Measurements from ENCODE around the gene GPR31. TPM values are rescaled to one million over a fixed set of nuclear protein-coding genes. Genes with fewer than 3 reads are reported as not detected.

GPR31 gene
- polyA plus RNA-seq, 2 of the 4 experiments (the other 2 are of a cell fraction), result not detected

- ChIA-PET POLR2A (no interaction called here), CTCF (interaction anchor here (0.6 to 4.3 kb wide), 6 partner anchors 16 to 366 kb away, joined by 3 to 32 read pairs (median 5); partner anchors contain the start of gene CEP43)
- DNase-seq (ENCODE audit: low read depth in 1 of 2, low spot score in 1 of 2) (no peak), ATAC-seq (no peak), FAIRE-seq (no peak)
- TF ChIP-seq EP300 (IDR thresholded peaks at IDR 0.05), result no peak
- no peak for TF ChIP-seq FOXS1 (CRISPR knock-in tag; IDR thresholded peaks at IDR 0.05)
- no peak for TF ChIP-seq EHF (CRISPR knock-in tag; IDR thresholded peaks at IDR 0.05)
- TF ChIP-seq HOXA7 (CRISPR knock-in tag; IDR thresholded peaks at IDR 0.05), result no peak
- TF ChIP-seq POLR2AphosphoS2 (conservative IDR thresholded peaks at IDR 0.05; ENCODE audit: low read length), result no peak
- TF ChIP-seq POLR2A (IDR thresholded peaks at IDR 0.05; ENCODE audit: low read length), result no peak
- no peak for TF ChIP-seq JUNB (IDR thresholded peaks at IDR 0.05)
- TF ChIP-seq MAX (IDR thresholded peaks at IDR 0.05), result no peak
- TF ChIP-seq RAD21 (conservative IDR thresholded peaks at IDR 0.05 in 1 of 2, IDR thresholded peaks at IDR 0.05 in 1 of 2), result no peak
- no peak for TF ChIP-seq CTCF (IDR thresholded peaks at IDR 0.05)
- TF ChIP-seq ELK1 (IDR thresholded peaks at IDR 0.05; ENCODE audit: low read depth, low read length), result no peak
- no peak for TF ChIP-seq HDAC2 (IDR thresholded peaks at IDR 0.05)
- no peak overlapping the region for H3K27ac ChIP-seq
- H3K4me3 ChIP-seq, result no peak overlapping the region
- H3K4me1 ChIP-seq, result no peaks in the 10 kb centered on the region
- 29% methylated on average over 10 of the region's 10 CpGs for WGBS (ENCODE audit: missing lambda C conversion rate)
- no peaks in the 10 kb centered on the region for H3K9me3 ChIP-seq
- no peak overlapping the region for H3K4me2 ChIP-seq
Measured at GRCh38 chr6:167140589-167141474, 16.9 kb downstream of the GPR31 start.

GRCh38 chr6:167139761-167140160, 18.0 kb downstream of the GPR31 start:
- TF ChIP-seq MAX (IDR thresholded peaks at IDR 0.05), result no peak
- POLR2A ChIA-PET, result no interaction called here
- WGBS (ENCODE audit: missing lambda C conversion rate), result 76% methylated on average over 4 of the region's 4 CpGs
- H3K4me1 ChIP-seq, result no peaks in the 10 kb centered on the region
- DNase-seq (ENCODE audit: low read depth in 1 of 2, low spot score in 1 of 2) (no peak), ATAC-seq (no peak), FAIRE-seq (no peak)
- H3K27ac ChIP-seq, result no peak overlapping the region
- CTCF ChIA-PET, result interaction anchor here (0.6 to 4.3 kb wide), 2 partner anchors 24 to 365 kb away, joined by 3 to 32 read pairs; no protein-coding TSS in a partner anchor
- no peak overlapping the region for H3K4me3 ChIP-seq
- H3K9me3 ChIP-seq, result no peaks in the 10 kb centered on the region
- H3K4me2 ChIP-seq, result no peak overlapping the region

GRCh38 chr6:167137881-167138280, 19.9 kb downstream of the GPR31 start:
- H3K9me3 ChIP-seq, result no peaks in the 10 kb centered on the region
- FAIRE-seq (no peak), ATAC-seq (no peak), DNase-seq (ENCODE audit: low read depth in 1 of 2, low spot score in 1 of 2) (no peak)
- ChIA-PET CTCF (interaction anchor here (1.3 to 2.7 kb wide), 2 partner anchors 9 to 363 kb away, joined by 4 to 8 read pairs; no protein-coding TSS in a partner anchor), POLR2A (no interaction called here)
- 35% methylated on average over 6 of the region's 6 CpGs for WGBS (ENCODE audit: missing lambda C conversion rate)
- H3K4me3 ChIP-seq, result no peak overlapping the region
- H3K4me1 ChIP-seq, result no peaks in the 10 kb centered on the region
- H3K27ac ChIP-seq, result no peak overlapping the region
- TF ChIP-seq POLR2AphosphoS2 (conservative IDR thresholded peaks at IDR 0.05; ENCODE audit: low read length), result no peak
- no peak for TF ChIP-seq TP53 (CRISPR knock-in tag; IDR thresholded peaks at IDR 0.05)
- no peak for TF ChIP-seq NFE2L2 (conservative IDR thresholded peaks at IDR 0.05; ENCODE audit: low read length)
- no peak for TF ChIP-seq ZNF302 (CRISPR knock-in tag; IDR thresholded peaks at IDR 0.05)
- TF ChIP-seq EP300 (IDR thresholded peaks at IDR 0.05), result no peak
- H3K4me2 ChIP-seq, result no peak overlapping the region

GRCh38 chr6:167137081-167137480, 20.7 kb downstream of the GPR31 start:
- DNase-seq (ENCODE audit: low read depth in 1 of 2, low spot score in 1 of 2) (no peak), ATAC-seq (no peak), FAIRE-seq (no peak)
- Histone ChIP-seq H3K27ac (no peak overlapping the region), H3K4me3 (no peak overlapping the region), H3K9me3 (no peaks in the 10 kb centered on the region), H3K4me2 (no peak overlapping the region), H3K4me1 (no peaks in the 10 kb centered on the region)
- WGBS (ENCODE audit: missing lambda C conversion rate), result 74% methylated on average over 10 of the region's 10 CpGs
- no peak for TF ChIP-seq SMC3 (IDR thresholded peaks at IDR 0.05)
- no peak for TF ChIP-seq MAFK (IDR thresholded peaks at IDR 0.05; ENCODE audit: partially characterized antibody)
- no peak for TF ChIP-seq HOXB5 (CRISPR knock-in tag; IDR thresholded peaks at IDR 0.05)
- no peak for TF ChIP-seq E2F6 (IDR thresholded peaks at IDR 0.05; ENCODE audit: borderline replicate concordance, low read depth)
- TF ChIP-seq RNF2 (IDR thresholded peaks at IDR 0.05; ENCODE audit: borderline replicate concordance, low read depth), result no peak
- TF ChIP-seq RAD21 (conservative IDR thresholded peaks at IDR 0.05 in 1 of 2, IDR thresholded peaks at IDR 0.05 in 1 of 2), result no peak
- TF ChIP-seq HOXB13 (CRISPR knock-in tag; IDR thresholded peaks at IDR 0.05; ENCODE audit: low read depth), result no peak
- no peak for TF ChIP-seq HOXA7 (CRISPR knock-in tag; IDR thresholded peaks at IDR 0.05)
- no peak for TF ChIP-seq BCL3 (IDR thresholded peaks at IDR 0.05)
- no peak for TF ChIP-seq RCOR1 (IDR thresholded peaks at IDR 0.05; ENCODE audit: low read depth, low read length)
- no peak for TF ChIP-seq BHLHE40 (IDR thresholded peaks at IDR 0.05; ENCODE audit: low read depth, low read length)
- POLR2A ChIA-PET, result no interaction called here
- CTCF ChIA-PET, result interaction anchor here (2.7 kb wide), 1 partner anchor 362 kb away, joined by 8 read pairs; no protein-coding TSS in a partner anchor

All from A549 (cell line).